Mesenteric fat pad (tissue), 1 donor: Measurements from ENCODE around the gene PRM3. TPM values are rescaled to one million over a fixed set of nuclear protein-coding genes. Genes with fewer than 3 reads are reported as not detected.

Source experiments
- DNase-seq: peaks from one replicate; pipeline ENCODE4 v3.0.0-alpha.2; 2020; ENCODE audit warnings: low spot score
- total RNA-seq: library from RNA; stranded (reverse); fragmentation: NEBNext Ultra II Directional; extraction: Animal tissue kit (Norgen Biotek cat#: 25700); gene quantifications from one replicate; pipeline ENCODE4 v1.2.1, GENCODE V29; 2021
- donor health status: DM: yes; HTN: yes; CAD: no.

PRM3 gene
- total RNA-seq, 1 donor from 2014 or later: not detected

DNA sequence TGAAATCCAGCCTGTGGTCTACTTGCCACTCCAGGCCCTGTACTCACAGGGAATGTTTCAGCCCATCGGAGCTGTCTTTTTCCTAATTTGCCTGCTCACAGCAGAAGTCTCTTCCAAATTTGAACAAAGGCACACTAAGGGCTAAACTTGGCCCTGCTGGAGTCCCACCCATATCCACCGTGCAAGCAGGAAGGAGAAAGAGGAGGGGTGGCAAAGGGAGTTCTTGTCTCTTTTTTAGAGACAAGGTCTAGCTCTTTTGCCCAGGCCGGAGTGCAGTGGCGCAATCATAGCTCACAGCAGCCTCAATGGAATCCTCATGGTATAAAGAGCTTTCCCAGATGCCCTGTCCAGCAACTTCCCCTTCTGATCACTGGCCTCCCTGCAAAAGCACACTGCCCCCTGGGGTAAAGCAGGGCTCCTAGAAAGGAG, 10.4 kb upstream of the PRM3 start:
- no peak for DNase-seq

GRCh38 chr16:11280616-11281522, 7.4 kb upstream of the PRM3 start, which contains the start of gene PRM1:
PRM1 (minus strand) TSS chr16:11281330; CDS start chr16:11281238, 92 bp downstream.
- DNase-seq: no peak

DNA sequence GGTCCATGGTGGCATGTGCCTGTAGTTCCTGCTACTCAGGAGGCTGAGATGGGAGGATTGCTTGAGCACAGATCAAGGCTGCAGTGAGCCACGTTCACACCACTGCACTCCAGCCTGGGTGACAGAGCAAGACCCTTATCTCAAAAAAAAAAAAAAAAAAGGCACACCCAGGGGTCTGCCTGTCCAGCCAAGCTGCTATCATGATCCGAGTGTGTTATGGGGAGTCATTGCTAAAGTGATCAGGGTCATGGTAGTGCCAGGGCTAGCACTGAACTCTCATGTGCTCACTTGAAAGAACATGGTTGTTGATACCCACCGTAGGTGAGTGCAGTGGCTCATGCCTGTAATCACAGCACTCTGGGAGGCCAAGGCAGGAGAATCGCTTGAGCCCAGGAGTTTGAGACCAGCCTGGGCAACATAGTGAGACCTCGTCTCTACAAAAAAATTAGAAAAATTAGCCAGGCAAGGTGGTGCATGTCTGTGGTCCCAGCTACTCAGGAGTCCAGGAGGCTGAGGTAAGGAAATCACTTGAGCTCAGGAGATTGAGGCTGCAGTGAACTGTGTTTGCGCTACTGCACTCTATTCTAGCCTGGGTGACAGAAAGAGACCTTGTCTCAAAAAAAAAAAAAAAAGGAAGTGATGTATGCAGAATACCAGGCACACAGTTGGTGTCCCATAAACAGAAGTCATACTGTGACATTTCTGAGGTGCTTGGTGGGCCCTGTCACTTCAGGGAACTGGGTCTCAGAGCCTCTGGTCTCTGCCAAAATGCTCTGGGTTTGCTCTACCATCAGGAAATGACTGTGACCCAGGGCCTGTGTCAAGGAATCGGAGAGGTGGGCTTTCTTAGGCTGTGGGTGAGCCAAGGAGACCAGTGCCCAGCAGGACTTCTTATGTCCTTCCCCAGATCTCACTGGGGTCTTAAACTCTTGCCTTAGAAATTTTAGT, 5.5 kb upstream of the PRM3 start:
- DNase-seq: no peak

DNA sequence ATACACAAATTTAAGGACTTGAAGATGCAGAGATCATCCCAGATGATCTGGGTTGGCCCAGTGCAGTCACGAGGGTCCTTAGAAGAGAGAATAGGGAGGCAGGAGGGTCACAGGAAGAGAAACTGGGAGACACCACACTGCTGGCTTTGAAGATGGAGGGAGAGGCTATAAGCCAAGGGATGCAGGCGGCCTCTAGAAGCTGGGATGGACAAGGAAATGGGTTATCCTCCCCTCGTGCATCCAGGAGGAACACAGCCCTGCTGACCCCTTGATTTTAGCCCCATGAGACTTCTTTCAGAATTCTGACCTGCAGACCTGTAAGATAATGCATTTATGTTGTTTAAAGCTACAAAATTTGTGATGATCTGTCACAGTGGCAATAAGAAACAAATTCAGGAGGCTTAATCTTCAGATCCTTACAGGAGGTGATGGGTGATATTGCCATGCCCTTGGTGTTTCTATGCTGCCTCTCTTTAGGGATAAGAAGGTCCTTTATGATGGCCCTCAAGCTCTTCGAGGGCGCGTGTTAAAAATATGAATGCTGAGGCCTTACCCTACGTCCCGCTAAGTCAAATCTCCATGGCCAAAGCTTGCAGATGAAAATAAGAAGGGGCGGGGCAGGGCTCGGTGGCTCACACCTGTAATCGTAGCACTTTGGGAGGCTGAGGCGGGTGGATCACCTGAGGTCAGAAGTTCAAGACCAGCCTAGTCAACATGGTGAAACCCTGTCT, 4.3 kb upstream of the PRM3 start:
- no peak for DNase-seq

DNA sequence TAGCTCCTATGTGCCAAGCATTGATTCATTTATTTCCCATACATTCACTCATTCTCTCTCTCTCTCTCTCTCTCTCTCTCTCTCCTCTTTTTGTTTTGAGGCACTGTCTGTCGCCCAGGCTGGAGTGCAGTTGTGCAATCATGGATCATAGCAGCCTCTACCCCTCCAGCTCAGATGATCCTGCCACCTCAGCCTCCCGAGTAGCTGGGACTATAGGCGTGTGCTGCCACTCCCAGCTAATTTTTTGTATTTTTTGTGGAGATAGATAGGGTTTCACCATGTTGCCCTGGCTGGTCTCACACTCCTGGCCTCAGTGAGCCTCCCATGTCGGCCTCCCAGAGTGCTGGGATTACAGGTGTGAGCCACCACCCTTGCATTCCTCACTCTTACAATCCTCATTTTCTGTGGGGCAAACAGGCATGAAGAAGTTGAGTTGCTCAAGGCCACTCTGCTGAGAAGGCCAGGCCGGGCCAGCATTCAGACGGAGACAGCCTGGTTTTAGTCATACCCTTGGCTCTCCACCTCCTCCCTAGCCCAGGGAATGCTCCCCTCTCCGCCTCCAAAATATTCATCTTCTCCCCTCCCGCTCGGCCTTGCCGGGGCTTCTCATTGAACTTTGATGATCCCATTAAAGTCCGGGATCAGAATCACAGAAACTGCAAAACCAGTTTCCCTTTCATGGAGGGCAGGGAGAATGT, 3.6 kb upstream of the PRM3 start:
- no peak for DNase-seq

GRCh38 chr16:11276143-11276895, 2.9 kb upstream of the PRM3 start, which contains the start of gene PRM2:
PRM2 (minus strand) TSS chr16:11276480; CDS start chr16:11276370, 110 bp downstream.
- DNase-seq: no peak

DNA sequence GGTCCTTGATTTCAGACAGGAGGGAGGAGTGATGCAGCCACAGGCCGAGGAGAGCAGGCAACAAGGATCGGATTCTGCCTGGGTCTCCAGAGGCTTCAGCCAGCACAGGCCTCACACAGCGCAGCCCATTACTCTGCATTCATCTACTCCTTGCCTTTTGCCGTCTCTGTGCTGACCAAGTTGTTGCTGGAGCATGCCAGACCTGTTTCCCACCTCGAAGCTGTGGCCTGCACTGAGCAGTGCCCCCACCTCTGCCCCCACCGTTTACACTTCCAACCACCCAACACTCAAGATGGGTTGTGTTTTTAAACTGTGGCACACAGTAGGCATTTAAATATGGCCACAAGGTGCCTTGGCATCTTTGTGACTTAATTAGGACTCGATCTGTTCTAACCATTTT, 1.5 kb upstream of the PRM3 start:
- DNase-seq: no peak

DNA sequence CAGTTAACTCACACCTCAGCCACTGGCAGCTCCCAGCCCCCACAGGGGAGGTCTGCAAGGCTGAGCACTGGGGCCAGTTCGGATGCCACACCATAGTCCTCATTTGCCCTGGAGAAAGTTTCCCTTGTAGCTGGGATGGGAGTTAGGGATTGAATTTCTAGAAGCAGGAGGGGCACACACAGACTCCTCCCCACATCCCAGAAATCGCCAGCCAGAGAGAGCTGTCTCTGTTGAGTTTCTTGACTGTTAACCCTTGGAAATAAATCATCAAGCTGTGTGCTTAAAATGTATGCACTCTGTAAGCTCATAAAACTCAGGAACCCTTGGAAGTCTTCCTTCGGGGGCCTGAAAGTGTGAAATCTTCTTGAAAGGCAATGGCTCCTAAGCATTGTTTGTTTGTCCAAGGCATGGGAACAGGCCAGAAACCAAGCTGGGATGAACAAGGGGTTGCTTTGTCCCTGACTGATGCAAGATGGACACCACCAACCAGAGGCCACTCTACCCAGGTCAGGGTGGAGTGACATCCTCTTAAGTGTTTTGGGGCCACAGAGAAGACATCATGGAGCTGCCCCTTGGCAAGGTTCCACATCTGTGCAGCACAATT, 394 bp upstream of the PRM3 start:
- DNase-seq: no peak

GRCh38 chr16:11272484-11272883, 945 bp downstream of the PRM3 start:
- DNase-seq: no peak

DNA sequence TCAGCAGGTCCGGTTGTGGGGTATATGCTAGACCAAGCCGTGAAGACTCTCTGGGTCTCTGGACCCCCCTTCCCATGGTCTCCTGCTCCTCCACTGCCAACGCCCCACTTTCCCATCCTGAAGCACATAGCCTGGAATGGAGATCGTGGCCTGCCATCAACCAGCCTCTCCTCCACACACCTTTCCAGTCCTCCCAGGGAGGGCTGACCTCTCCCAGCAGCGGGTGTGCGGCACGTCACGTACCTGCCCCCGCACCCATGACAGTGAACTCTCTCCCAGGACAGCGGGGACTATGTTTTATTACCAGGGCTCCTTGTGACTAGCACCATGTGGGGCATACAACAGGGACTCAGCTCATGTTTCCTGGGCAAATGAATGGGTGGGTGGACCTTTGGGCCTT, 1.8 kb downstream of the PRM3 start:
- no peak for DNase-seq

GRCh38 chr16:11270602-11271162, 2.7 kb downstream of the PRM3 start:
- no peak for DNase-seq

DNA sequence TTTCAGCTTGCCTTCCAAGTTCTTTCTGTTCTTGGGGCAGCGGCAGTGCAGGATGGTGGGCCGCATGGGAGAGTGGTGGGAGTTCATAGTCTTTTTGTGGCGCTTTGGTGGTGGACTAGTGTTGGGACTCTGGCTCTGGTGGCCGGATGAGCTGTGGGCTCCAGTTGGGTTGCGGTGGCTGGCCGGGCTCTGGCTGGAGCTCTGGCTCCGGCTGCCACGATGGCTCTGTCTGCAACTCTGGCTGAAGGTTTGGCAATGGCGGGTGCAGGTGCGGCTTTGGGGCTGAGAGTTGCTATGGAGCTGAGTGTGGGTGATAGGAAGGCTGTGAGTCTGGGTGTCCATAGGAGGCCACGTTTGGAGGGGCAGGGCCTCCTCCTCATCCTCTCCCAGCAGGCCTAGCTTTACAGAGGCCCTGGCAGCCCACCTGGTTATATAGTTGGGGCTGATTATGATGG, 4.5 kb downstream of the PRM3 start, which contains the start of gene TNP2:
TNP2 (minus strand) TSS at position 405 of the 455 bp plus-strand sequence; CDS start at position 342, 63 bp downstream.
- no peak for DNase-seq

DNA sequence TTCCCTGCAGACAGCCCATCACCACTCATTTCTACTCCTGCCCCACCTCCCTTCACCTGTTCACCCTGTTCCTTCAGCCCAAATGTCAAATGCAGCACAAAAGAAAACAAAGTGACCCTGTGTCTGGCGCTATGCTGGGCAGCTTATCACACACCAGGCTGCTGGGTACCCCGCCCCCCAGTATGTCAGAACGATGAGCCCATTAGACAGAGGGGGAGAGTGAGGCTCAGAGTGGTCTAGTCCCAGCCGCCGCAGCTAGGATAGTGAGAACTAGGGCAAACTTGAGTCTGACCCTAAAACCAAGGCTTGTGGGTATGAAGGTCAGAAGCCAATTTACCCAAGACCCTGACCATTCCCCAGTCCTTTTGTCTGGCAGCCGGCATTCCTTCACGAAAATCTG, 8.3 kb downstream of the PRM3 start:
- no peak for DNase-seq

DNA sequence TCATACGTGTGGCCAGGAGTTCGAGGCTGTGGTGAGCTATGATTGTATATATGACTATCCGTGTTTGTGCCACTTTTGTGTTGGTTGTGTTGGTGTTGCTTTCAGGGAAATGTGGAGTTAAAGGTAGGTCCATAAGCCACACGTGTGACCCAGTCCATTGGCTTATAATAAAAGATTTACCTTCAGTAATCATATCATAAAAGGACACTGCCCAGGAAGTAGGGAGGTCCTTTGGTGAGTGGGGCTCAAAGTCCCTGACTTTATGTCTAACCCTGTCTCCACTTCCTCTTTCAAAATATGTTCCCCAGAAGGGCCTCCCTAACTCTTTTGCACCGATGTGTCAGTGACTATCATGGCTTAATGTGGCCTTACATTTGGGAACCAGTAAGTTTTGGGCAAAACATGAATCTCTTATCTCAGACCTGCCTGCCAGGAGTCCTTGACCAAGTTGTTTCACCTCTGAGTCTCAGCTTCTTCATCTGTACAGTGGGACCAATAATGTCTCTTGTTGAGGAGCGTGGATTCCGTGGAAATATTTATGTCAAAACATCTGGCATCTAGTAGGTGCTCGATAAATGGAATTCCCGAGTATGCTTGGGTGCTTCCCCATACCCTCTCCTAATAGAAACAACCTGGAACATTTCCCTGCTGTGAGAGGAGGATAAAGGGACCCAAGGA, 9.1 kb downstream of the PRM3 start:
- DNase-seq: no peak

DNA sequence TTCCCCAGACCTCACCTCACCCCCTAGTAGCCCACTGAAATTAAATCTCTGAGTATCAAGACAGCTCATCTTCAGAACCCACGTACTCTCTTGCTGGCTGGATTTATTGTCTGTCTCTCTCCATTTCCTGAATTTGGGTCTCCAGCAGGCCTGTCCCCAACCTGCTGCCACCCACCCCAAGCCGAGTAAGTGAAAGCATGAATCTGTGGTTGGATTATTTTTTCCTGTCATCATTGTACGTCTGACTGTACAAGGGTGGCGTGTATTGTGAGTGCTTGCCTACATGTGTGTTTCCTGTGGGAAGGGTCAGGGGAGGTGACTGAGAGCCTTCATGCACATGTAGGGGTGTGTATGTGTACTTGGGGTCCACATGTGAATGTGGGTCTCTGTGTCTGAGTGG, 9.7 kb downstream of the PRM3 start:
- DNase-seq: no peak

GRCh38 chr16:11262915-11263314, 10.5 kb downstream of the PRM3 start:
- no peak for DNase-seq

DNA sequence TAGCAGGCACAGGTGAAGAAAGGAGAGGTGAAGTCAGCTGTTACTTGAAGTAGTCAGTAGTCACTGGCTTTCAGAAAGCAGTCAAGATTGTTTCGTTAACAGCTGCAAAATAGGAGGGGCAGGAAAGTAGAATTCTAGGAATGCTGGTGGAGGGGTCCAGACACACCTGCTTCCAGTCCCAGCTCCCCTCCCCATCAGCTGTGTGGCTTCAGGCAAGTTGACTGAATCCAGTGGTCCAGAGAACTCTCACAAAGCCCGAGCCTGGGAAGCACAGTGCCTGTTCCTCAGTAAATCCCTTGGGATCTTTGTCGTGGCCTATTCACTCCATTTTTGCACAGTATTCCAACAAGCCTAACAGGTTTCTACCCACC, 12.8 kb downstream of the PRM3 start:
- DNase-seq: no peak
